HG03571 (cell line): ENCODE results near the gene SDF4.

Experiments
- ATAC-seq: cut with Tn5 transposase; IDR thresholded peaks from one replicate; pipeline ENCODE4 v1.9.1; 2021; ENCODE audit not compliant: unreplicated experiment

The SDF4 gene

DNA sequence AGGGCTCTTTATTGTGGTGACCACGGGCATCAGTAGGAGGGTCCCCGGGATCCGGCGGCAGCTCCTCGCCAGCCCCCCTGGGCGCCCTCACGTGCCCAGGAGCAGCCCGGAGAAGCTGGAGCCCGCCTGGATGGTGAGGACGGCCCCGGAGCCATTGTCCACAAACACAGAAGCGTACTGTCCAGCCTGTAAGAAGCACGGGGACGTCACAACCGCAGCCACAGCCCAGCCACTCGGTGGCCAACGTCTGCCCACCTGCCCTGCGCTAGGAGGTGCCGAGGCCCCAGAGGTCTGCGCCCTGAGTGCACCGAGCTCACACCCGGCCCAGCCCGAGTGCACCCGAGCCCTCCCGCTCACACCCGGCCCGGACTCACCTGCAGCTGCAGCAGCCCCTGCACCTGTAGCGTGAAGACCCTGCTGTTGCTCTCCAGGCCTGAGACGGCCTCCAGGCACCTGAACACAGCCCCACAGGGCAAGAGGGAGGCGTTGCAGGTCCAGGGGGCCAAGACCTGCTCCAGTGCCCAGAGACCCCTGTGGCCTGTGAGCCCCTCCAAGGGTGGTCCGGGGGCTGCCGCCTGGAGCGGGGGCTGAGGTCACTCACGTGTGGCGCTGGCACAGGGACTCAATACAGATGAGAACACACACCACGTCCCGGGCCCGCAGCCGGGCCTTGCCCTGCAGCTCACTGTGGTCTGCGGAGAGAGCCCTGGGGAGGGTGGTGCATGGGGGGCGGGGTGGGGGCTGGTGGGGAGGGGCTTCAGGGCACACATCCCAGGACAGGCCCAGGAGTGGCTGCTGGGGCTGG is 10.9 kb upstream of the SDF4 start:
- no peak for ATAC-seq

DNA sequence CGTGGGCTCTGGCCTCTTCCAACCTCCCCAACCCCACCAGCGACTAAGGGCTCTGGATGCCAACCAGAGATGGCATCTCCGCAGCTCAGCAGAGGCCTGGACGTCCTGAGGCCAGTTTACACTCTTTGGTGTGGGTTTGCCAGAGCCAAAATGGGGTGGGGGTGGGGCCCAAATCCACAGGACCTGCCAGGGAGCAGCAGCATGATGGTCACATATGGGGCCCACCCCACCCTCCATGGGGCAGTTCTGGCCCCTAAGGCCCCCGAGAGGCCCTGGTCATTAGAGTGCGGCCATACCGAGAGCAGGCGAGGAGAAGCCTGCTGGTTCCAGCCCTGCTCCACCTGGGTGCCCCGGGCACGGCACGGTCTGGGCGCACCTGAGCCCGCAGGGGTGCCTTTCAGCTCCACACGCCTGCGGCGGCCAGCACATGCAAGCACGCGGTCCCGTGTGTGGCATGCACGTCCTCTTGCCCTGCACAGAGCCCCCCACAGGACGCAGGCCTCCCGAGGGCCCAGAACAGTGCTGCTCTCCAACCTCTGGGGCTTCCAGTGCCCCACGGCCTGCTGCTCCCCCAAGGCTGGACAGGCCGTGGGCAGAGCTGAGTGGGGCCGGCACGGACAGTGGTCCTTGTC is 9.9 kb upstream of the SDF4 start:
- no peak for ATAC-seq

DNA sequence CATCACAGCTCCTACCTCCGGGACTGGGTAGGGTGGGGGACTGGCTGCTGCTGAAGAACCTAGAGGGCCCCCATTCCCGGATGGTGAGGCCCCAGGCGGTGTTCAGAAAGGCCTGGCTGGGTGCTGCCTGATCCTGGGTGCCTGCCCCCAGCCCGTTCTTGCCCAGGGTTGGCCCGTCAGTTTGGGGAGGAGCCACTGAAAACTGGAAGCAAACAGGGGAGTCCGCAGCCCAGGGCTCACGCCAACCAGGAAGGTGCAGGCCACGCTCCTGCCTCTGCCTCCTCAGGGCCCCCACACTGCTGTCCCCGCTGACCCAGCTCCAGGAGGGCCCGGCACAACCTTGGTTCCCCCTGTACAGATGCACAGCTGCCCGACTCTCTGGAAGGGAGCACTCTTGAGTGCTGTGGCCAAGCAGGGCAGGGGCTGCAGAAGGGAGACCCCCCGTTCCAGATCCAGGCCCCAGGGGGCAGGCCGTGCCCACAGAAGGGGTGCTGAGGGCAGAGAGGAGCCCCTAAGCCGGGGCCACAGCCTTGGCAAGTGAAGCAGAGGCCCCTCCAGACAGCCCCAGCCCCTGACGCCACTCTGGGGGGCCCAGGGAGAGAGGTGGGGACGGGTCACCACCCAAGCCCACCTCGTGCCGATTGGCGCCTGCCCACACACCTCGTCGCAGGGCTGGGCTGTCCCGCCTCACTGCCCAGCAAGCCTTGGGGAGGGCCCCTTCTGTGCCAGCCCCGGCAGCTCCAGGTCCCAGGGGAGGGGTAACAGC is 9.2 kb upstream of the SDF4 start:
- no peak for ATAC-seq

GRCh38 chr1:1240348-1240732 is 8.5 kb upstream of the SDF4 start:
- no peak for ATAC-seq

- ATAC-seq = no peak
Measured at GRCh38 chr1:1239614-1240347, 8.0 kb upstream of the SDF4 start.

DNA sequence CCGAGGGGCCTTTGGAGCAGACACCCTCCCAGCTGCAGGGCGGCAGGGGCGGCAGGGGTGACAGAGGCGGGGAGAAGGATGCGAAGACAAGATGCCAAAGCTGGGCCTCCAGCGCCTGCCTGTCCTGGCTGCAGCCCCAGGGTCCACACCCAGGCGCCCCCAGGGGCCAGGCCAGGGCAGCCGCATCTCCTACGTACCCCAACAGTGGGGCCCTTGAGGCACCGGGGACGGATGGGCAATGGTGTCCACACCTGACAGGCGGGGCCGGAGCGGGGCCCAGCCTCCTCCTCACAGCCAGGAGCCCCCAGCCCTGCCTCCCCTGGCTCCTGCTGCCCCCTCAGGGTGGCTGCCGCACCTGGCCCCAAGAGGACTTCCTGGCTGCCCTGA is 7.4 kb upstream of the SDF4 start:
- no peak for ATAC-seq

- no peak for ATAC-seq
Measured at GRCh38 chr1:1238702-1239178, 6.9 kb upstream of the SDF4 start.

DNA sequence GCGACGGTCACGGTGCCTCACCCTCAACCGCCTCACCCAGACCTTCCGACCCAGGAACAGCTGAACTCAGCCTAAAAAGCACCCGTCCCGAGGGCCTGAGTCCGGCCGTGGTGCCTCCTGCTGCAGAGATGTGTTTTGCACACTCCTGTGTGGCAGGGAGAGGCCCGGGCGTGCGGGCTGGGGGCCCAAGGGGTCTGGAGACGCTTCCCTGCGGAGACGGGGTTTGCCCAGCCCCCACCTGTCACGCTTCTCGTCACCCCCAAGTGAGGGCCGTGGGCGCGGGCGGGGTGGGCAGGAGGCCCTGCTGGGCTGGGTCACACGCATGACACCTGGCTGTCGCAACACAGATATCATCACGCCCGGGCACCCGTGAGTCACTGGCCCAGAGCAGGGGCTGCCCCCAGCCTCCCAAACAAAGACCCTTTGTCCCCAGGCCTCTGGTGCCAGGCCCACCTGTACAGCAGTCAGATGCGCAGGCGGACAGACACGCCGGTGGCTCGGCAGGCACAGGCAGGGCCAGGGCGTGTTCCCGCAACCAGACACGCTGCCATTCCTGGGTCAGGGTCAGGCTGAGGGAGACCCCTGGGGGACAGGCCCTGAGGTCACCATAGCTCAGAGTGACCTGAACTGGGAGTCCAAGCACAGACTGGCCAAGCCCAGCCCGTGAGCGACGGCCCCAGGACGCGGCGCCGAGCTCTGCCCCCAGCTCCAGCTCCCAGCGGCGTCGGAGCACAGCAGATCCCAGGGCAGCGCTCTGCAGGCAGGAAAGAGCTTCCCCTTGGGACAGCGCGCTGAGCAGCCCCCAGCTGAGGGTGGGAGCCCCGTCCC is 6.3 kb upstream of the SDF4 start:
- ATAC-seq = no peak

DNA sequence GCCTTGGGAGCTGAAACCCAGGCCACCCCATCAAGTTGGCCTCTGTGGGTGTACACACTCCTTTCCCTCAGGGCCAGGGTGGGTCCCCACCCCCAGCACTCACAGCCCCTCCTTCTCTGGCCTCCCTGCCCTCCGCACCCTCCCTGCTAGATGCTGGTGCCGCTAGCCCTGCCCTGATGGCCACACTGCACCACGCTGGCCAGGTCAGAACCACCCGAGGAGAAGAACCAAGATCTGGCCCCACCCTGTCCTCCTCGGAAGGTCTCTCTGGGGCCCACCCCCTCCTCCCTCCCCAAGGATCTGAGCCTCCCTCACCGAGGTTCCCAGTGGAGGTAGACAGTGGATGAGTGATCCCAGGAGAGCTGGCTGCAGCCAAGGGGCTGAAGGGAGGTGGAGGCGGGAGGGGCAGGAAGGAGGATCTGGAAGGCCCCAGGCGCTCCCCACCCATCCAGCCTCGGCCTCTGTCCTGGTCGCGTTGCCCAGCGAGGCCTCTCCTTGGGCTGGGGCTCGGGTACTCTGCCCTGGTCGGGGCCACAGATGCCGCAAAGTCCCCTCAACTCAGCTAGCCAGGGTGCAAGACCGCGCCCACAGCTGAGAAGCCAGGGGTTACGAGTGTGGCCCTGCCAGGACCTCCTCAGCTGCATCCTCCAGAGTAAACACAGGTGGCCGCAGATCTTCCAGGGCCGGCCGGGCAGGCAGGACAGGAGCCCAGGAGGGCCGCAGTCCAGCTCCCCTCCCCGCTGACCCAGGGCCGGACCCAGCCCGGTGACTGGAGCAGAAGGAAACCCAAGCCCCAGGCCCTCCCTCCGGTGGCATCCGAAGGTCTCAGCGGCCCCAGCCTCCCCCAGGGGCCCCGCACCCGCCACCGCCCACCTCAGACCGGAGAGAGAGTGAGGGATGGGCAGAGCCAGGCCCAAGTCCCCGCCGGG is 5.4 kb upstream of the SDF4 start:
- ATAC-seq = no peak

- no peak for ATAC-seq
Measured at GRCh38 chr1:1236176-1236763, 4.5 kb upstream of the SDF4 start.

- no peak for ATAC-seq
Measured at GRCh38 chr1:1235016-1235744, 3.4 kb upstream of the SDF4 start.

DNA sequence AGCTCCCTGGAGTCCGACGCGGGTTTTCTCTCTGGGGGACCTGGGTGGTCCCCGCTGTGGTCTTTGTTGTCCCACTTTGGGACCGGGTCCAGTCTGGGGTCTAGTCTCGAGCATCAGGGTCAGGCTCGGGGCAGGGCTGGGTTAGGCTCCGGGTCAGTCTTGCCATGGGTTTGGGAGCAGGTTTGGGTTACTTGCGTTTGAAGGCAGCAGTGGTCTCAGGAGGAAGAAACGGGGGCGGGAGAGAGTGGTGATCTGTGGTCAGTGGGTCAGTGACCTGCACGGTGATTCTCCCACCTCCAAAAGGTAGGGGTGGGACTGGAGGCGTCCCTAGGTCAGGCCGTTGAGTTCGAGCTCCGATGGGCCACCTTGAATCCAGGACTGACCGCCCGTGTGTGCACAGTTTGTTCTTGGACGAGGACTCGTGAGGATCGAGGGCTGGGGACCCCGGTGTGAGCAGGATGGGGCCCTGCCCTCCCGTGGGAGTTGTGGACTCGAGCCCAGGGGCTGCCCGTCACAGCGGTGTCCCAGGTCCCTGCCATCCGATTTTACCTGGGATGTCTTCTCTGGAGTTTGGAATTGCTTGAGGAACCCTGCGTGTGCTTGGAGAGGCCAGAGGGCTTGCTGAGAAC is 2.5 kb upstream of the SDF4 start:
- ATAC-seq = no peak

DNA sequence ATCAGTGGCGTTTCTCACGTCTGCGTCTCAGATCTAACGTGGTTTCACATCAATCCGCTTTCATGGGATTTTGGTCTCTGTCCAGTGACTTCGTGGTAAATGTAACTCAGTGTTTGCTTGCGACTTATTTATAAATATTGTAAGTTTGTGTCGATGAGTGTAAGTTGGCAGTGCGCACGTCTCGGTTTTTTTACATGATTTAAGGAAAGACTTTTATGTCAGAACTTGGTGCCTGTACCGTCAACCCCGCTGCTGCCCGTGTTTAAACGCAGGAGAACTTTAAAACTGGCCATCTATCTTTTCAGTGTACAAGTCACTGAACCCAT is 1.7 kb upstream of the SDF4 start:
- no peak for ATAC-seq

DNA sequence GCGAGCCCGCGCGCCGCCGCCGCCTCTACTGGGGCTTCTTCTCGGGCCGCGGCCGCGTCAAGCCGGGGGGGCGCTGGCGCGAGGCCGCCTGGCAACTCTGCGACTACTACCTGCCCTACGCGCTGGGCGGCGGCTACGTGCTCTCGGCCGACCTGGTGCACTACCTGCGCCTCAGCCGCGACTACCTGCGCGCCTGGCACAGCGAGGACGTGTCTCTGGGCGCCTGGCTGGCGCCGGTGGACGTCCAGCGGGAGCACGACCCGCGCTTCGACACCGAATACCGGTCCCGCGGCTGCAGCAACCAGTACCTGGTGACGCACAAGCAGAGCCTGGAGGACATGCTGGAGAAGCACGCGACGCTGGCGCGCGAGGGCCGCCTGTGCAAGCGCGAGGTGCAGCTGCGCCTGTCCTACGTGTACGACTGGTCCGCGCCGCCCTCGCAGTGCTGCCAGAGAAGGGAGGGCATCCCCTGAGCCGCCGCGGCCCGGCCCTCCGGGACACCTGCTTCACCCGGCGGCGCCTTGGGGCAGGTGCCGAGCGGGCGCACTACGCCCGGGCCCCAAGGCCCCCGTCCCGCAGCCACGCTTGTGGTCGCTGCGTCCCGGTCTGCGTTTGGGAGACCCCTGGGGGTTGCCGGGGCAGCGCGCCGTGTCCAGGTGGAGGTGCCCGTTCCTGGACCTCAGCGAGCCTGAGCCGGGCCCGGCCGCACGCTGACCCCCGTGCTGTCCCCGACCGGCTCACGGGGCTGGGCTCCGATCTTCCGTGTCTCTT is 1.2 kb upstream of the SDF4 start:
- no peak for ATAC-seq

- no peak for ATAC-seq
Measured at GRCh38 chr1:1232208-1232795, 501 bp upstream of the SDF4 start, which contains the start of gene B3GALT6. Gene B3GALT6, plus strand, starts transcription at chr1:1232237. Its CDS starts 42 bp downstream, at chr1:1232279.

GRCh38 chr1:1230656-1231399 is 973 bp downstream of the SDF4 start:
- no peak for ATAC-seq
